ENCODE data around the gene NDFIP2.

DNA sequence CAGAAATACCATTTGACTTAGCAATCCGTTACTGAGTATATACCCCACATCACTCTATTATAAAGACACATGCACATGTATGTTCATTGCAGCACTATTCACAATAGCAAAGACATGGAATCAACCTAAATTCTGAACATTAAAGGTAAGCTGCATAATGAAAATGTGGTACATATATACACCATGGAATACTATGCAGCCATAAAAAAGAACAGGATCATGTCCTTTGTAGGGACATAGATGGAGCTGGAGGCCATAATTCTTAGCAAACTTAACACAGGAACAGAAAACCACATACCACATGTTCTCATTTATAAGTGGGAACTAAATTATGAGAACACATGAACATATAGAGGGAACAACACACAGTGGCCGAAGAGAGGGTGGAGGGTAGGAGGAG lies 85.2 kb downstream of the NDFIP2 start:
- TF ChIP-seq, protein P1, sequence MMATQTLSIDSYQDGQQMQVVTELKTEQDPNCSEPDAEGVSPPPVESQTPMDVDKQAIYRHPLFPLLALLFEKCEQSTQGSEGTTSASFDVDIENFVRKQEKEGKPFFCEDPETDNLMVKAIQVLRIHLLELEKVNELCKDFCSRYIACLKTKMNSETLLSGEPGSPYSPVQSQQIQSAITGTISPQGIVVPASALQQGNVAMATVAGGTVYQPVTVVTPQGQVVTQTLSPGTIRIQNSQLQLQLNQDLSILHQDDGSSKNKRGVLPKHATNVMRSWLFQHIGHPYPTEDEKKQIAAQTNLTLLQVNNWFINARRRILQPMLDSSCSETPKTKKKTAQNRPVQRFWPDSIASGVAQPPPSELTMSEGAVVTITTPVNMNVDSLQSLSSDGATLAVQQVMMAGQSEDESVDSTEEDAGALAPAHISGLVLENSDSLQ (IDR thresholded peaks at IDR 0.05): no peak
- TF ChIP-seq FOXM1 (IDR thresholded peaks at IDR 0.05; ENCODE audit: borderline replicate concordance) (no peak), CTBP1 (IDR thresholded peaks at IDR 0.05; ENCODE audit: borderline replicate concordance) (no peak), HDGF (IDR thresholded peaks at IDR 0.05; ENCODE audit: borderline replicate concordance) (no peak), FOXK2 (IDR thresholded peaks at IDR 0.05) (no peak), ARNT (IDR thresholded peaks at IDR 0.05) (no peak), TARDBP (IDR thresholded peaks at IDR 0.05) (no peak), ELF4 (IDR thresholded peaks at IDR 0.05) (no peak), SUZ12 (IDR thresholded peaks at IDR 0.05) (no peak), BHLHE40 (IDR thresholded peaks at IDR 0.05; ENCODE audit: borderline replicate concordance) (no peak), FOXA1 (IDR thresholded peaks at IDR 0.05) (no peak), NFRKB (IDR thresholded peaks at IDR 0.05) (no peak)

Measured in HEK293T (cell line).